GM20431 (cell line): ENCODE results near the gene TTC7B.

Experiments
- in situ Hi-C: fragments of 300-500 bp; cut with MseI, MboI; formaldehyde crosslinking; loops from one replicate; pipeline ENCODE4 v1.15.0; 2020; ENCODE audit warnings: low sequenced_read_pairs; ENCODE audit not compliant: unreplicated experiment

TTC7B gene

GRCh38 chr14:90721619-90722305, 94.5 kb downstream of the TTC7B start:
- in situ Hi-C loops, result no loop called here

- in situ Hi-C loops, result no loop called here
Measured at GRCh38 chr14:90720832-90721231, 95.4 kb downstream of the TTC7B start.

GRCh38 chr14:90720336-90720735, 95.9 kb downstream of the TTC7B start:
- in situ Hi-C loops, result no loop called here

- in situ Hi-C loops, result no loop called here
Measured at GRCh38 chr14:90717916-90718315, 98.3 kb downstream of the TTC7B start.

- in situ Hi-C loops, result no loop called here
Measured at GRCh38 chr14:90715993-90716392, 100.2 kb downstream of the TTC7B start.

- in situ Hi-C loops, result no loop called here
Measured at GRCh38 chr14:90715495-90715894, 100.7 kb downstream of the TTC7B start.

GRCh38 chr14:90714811-90715210, 101.4 kb downstream of the TTC7B start:
- in situ Hi-C loops, result no loop called here

- in situ Hi-C loops, result no loop called here
Measured at GRCh38 chr14:90704738-90705392, 111.4 kb downstream of the TTC7B start.

- in situ Hi-C loops, result no loop called here
Measured at GRCh38 chr14:90703841-90704737, 112.1 kb downstream of the TTC7B start.

- in situ Hi-C loops, result no loop called here
Measured at GRCh38 chr14:90700933-90701776, 115.1 kb downstream of the TTC7B start.

- in situ Hi-C loops, result no loop called here
Measured at GRCh38 chr14:90699016-90699415, 117.2 kb downstream of the TTC7B start.

- in situ Hi-C loops, result no loop called here
Measured at GRCh38 chr14:90698379-90698869, 117.8 kb downstream of the TTC7B start.

GRCh38 chr14:90697577-90698206, 118.5 kb downstream of the TTC7B start:
- in situ Hi-C loops, result no loop called here

GRCh38 chr14:90697132-90697531, 119.1 kb downstream of the TTC7B start:
- in situ Hi-C loops, result no loop called here

- in situ Hi-C loops, result no loop called here
Measured at GRCh38 chr14:90696720-90697119, 119.5 kb downstream of the TTC7B start.

GRCh38 chr14:90695997-90696660, 120.1 kb downstream of the TTC7B start:
- in situ Hi-C loops, result no loop called here

- in situ Hi-C loops, result no loop called here
Measured at GRCh38 chr14:90693413-90693812, 122.8 kb downstream of the TTC7B start.

- in situ Hi-C loops, result no loop called here
Measured at GRCh38 chr14:90692826-90693225, 123.4 kb downstream of the TTC7B start.

- in situ Hi-C loops, result no loop called here
Measured at GRCh38 chr14:90692061-90692460, 124.2 kb downstream of the TTC7B start.
